ENCODE results near the gene FER. TPM values are rescaled to one million over a fixed set of nuclear protein-coding genes. Genes with fewer than 3 reads are reported as not detected.

FER gene
- total and polyA plus RNA-seq, 2 of the 13 experiments (the other 11 are each of a cell fraction or from before 2014, with no cell fraction given): 7.9 to 29.0 TPM

DNA sequence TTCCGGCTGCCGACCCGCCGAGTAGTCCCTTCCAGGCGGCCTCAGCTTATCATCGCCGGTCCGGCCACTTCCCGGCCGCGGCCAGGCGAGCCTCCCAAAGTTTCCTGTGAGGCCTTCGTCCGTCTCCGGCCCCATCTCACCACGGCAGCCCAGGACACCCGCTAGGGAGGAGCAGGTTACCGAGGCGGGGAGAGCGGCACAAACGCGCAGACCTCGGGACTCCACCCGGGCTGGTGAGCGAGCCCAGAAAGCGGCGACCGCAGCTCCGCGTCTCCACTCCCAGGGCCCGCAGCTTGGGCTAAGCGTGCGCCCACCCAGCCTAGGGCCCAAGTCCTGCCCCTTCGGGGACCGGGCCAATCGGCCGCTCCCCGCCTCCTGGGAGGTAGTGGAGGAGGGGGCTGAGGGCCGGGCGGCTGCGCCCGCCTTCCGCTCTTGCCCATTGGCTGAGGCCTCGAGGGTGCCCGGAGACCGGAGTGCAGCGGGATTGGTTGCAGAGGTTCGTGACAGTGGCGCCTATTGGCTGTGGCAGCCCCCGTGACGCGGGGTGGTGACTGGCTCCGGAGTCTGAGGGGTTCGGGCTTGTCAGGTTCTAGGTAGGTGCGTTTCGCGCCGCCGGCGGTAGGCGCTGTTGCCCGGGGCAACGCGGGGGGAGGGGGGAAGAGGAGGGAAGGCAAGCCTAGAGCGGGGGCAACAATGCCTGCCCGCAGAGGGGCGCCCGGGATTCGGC is 867 bp downstream of the FER start (continued):
- peak; percentile 85 for TF ChIP-seq KDM2A (CRISPR knock-in tag; IDR thresholded peaks at IDR 0.05; ENCODE audit: borderline replicate concordance, low read depth)
- TF ChIP-seq, protein P1, sequence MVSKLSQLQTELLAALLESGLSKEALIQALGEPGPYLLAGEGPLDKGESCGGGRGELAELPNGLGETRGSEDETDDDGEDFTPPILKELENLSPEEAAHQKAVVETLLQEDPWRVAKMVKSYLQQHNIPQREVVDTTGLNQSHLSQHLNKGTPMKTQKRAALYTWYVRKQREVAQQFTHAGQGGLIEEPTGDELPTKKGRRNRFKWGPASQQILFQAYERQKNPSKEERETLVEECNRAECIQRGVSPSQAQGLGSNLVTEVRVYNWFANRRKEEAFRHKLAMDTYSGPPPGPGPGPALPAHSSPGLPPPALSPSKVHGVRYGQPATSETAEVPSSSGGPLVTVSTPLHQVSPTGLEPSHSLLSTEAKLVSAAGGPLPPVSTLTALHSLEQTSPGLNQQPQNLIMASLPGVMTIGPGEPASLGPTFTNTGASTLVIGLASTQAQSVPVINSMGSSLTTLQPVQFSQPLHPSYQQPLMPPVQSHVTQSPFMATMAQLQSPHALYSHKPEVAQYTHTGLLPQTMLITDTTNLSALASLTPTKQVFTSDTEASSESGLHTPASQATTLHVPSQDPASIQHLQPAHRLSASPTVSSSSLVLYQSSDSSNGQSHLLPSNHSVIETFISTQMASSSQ (IDR thresholded peaks at IDR 0.05; ENCODE audit: low read depth): no peak
- TF ChIP-seq, protein P1 (CRISPR knock-in tag; IDR thresholded peaks at IDR 0.05; ENCODE audit: borderline replicate concordance): no peak
- TF ChIP-seq, protein P2, sequence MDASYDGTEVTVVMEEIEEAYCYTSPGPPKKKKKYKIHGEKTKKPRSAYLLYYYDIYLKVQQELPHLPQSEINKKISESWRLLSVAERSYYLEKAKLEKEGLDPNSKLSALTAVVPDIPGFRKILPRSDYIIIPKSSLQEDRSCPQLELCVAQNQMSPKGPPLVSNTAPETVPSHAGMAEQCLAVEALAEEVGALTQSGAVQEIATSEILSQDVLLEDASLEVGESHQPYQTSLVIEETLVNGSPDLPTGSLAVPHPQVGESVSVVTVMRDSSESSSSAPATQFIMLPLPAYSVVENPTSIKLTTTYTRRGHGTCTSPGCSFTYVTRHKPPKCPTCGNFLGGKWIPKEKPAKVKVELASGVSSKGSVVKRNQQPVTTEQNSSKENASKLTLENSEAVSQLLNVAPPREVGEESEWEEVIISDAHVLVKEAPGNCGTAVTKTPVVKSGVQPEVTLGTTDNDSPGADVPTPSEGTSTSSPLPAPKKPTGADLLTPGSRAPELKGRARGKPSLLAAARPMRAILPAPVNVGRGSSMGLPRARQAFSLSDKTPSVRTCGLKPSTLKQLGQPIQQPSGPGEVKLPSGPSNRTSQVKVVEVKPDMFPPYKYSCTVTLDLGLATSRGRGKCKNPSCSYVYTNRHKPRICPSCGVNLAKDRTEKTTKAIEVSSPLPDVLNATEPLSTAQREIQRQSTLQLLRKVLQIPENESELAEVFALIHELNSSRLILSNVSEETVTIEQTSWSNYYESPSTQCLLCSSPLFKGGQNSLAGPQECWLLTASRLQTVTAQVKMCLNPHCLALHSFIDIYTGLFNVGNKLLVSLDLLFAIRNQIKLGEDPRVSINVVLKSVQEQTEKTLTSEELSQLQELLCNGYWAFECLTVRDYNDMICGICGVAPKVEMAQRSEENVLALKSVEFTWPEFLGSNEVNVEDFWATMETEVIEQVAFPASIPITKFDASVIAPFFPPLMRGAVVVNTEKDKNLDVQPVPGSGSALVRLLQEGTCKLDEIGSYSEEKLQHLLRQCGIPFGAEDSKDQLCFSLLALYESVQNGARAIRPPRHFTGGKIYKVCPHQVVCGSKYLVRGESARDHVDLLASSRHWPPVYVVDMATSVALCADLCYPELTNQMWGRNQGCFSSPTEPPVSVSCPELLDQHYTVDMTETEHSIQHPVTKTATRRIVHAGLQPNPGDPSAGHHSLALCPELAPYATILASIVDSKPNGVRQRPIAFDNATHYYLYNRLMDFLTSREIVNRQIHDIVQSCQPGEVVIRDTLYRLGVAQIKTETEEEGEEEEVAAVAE (CRISPR knock-in tag; IDR thresholded peaks at IDR 0.05; ENCODE audit: borderline replicate concordance): 0 out of 2 replicates have a peak, but pooled peaks have one; percentile 77
- peak; percentile 92 for TF ChIP-seq ZNF280B (CRISPR knock-in tag; IDR thresholded peaks at IDR 0.05; ENCODE audit: borderline replicate concordance)
- TF ChIP-seq NR3C1 (CRISPR knock-in tag; IDR thresholded peaks at IDR 0.05): 0 out of 2 replicates have a peak, but pooled peaks have one; percentile 10
- peak; percentile 47 for TF ChIP-seq HDAC1 (CRISPR knock-in tag; IDR thresholded peaks at IDR 0.05)
- peak; percentile 81; the same call in 1 of the 2 replicates for TF ChIP-seq GABPB1 (CRISPR knock-in tag; IDR thresholded peaks at IDR 0.05)
- no peak for TF ChIP-seq TP53 (CRISPR knock-in tag; conservative IDR thresholded peaks at IDR 0.05)
- TF ChIP-seq, protein P3, sequence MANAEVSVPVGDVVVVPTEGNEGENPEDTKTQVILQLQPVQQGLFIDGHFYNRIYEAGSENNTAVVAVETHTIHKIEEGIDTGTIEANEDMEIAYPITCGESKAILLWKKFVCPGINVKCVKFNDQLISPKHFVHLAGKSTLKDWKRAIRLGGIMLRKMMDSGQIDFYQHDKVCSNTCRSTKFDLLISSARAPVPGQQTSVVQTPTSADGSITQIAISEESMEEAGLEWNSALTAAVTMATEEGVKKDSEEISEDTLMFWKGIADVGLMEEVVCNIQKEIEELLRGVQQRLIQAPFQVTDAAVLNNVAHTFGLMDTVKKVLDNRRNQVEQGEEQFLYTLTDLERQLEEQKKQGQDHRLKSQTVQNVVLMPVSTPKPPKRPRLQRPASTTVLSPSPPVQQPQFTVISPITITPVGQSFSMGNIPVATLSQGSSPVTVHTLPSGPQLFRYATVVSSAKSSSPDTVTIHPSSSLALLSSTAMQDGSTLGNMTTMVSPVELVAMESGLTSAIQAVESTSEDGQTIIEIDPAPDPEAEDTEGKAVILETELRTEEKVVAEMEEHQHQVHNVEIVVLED (CRISPR knock-in tag; IDR thresholded peaks at IDR 0.05; ENCODE audit: borderline replicate concordance): peak; percentile 66; the same call in 1 of the 2 replicates
- no peak for TF ChIP-seq ZHX1 (CRISPR knock-in tag; IDR thresholded peaks at IDR 0.05; ENCODE audit: low read depth)
- TF ChIP-seq POGZ (CRISPR knock-in tag; IDR thresholded peaks at IDR 0.05): peak; percentile 93
- 0 out of 2 replicates have a peak, but pooled peaks have one; percentile 81 for TF ChIP-seq U2AF2 (IDR thresholded peaks at IDR 0.05; ENCODE audit: low read depth, low read length)

Data from HepG2 (cell line).